GM19193 (cell line): ENCODE results near the gene CKM.

Experiments used
- POLR2A ChIP-seq: IDR thresholded peaks from 4 replicates; pipeline ENCODE4 v1.6.1; 2011; ENCODE audit not compliant: insufficient read depth, insufficient read length; ENCODE audit errors: extremely low read depth

Gene CKM

DNA sequence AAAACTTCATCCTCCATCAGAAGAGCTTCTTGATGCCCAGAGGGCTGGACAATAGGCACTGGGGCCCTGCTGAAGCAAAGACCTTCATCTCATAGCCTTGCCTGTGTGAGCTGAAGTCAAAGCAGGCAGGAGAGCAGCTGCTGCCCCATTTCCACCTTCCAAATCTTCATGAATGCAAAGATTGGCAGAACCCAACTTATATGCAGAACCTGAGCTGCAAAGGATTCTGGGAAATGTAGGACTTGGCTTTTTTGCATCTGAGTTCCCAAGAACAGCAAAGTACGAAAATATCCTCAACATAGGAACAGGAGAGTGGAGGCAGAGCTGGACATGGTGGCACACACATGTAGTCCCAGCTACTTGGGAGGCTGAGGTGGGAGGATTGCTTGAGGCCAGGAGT lies 30.8 kb downstream of the CKM start:
- TF ChIP-seq POLR2A: no peak

DNA sequence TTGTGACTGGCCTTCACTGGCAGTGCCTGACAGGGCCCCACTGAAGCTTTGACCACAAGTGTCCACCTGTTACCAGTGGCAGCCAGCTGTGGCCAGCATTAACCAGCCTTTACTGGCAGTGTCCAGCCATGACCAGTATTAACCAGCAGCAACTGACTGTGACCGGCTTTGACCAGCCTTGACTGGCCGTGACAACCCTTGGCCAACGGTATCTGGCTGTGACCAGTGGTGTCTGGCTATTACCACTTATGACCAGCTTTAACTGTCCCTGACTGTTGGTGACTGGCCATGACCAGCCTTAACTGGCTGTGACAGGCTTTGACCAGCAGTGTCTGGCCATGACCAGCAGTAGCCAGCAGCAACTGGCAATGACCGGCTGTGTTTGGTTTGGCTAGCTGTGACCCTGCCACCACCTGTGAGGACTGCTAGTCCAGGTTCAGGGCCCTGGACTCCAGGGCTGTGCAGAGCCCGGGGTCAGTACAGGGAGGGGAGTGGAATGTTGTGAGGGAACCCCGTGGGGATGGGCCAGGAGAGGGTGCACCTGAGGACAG lies 32.2 kb downstream of the CKM start:
- no peak for TF ChIP-seq POLR2A

DNA sequence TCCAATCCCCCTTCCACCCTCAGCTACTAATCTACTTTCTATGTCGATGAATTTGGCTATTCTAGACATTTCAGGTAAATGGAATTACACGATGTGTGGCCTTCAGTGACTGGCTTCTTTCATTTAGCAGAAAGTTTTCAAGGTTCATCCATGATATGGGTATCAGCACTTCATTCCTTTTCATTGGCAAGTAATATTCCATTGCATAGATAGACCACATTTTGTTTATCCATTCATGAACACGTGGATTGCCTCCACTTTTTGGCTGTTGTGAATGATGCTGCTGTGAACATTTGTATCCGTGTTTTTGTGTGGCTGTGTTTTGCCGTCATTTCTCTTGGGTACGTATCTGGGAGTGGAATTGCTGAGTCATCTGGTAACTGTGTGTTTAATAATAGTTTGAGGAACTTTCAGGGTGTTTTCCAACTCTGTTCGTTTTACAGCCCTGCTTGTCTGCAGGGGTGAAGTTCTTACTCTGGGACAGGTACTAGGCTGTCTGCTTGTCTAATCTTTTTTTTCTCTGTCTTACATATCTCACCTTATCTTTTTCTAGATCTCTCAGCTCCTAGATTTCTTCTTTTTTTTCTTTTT lies 39.1 kb downstream of the CKM start:
- no peak for TF ChIP-seq POLR2A

DNA sequence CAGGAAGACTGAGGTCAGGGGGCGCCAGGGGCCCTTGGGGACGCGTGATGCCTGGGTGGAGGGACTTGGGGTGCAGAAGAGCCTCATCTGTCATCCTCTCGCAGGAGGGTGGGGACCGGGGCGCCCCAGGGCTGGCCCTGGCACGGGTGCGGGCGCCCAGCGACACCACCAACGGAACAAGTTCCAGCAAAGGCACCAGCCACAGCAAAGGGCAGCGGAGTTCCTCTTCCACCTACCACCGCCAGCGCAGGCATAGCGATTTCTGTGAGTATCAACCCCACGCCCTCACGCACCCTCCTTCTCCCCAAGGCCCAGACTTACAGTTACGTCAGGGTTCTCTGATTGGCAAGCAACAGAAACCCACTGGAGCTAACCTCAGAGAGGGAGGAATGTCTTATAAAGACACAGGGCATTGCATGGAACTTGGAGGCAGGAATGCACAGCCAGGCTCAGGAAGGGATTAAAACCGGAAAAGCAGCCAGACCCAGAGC lies 42.2 kb downstream of the CKM start:
- TF ChIP-seq POLR2A: no peak

DNA sequence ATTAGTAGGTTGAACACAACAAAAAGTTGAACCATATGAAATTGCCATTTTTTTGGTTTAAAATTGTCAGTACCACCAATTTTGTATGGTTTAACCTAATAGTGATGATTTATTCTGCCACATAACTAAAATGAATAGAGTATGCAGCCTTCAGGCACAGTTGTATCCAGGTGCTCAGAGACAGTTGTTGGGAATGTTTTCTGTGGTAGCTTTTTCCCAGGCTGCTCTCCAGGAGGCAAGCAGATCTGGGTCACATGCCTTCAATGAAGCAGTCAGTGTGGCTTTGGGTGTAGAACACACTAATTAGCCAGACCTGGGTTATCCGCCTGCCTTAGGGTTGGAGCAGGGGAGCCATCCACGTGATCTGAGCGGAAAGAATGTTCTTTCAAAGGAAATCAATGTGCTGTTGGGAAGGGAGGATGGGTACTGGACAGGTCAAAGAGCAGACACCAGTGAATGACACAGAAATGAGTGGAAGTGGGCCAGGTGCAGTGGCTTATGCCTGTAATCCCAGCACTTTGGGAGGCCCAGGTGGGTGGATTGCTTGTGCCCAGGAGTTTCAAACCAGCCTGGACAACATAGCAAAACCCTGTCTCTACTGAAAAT lies 43.0 kb downstream of the CKM start:
- no peak for TF ChIP-seq POLR2A

DNA sequence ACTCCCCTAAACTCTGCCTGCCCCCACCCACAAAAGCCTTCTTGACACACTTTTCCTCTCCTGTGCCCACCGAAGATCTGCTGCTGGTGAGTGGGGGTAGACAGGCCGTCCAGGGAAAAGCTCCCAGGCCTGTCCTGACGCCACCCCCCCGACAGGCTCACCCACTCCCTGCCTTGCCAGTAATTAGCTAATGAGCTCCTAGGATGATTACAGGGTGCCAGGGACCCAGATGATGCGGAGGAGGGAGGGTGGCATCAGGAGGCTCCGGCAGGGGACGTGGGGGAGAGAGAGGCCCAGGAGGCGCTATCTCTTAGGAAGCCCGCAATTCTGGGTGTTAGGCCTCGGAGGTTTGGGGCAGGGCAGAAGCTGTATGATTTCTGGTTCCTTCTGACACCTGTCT lies 44.6 kb downstream of the CKM start:
- TF ChIP-seq POLR2A: no peak

DNA sequence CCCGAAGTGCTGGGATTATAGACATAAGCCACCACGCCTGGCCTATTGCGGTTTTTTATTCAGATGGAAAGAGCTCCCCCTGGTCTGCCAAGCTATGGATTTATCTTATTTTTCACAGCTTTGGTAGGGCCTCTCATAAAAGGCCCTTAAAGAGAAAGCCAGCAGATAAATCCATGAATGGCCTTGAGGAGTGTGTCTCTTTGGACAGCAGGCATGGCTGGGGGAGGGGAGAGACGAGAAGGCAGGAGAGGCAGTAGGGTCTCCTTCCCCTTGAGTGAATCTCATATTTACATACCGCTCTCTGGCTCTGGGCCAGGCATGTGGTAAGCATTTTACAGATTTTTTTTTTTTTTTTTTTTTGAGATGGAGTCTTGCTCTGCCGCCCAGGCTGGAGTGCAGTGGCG lies 46.4 kb downstream of the CKM start:
- no peak for TF ChIP-seq POLR2A

DNA sequence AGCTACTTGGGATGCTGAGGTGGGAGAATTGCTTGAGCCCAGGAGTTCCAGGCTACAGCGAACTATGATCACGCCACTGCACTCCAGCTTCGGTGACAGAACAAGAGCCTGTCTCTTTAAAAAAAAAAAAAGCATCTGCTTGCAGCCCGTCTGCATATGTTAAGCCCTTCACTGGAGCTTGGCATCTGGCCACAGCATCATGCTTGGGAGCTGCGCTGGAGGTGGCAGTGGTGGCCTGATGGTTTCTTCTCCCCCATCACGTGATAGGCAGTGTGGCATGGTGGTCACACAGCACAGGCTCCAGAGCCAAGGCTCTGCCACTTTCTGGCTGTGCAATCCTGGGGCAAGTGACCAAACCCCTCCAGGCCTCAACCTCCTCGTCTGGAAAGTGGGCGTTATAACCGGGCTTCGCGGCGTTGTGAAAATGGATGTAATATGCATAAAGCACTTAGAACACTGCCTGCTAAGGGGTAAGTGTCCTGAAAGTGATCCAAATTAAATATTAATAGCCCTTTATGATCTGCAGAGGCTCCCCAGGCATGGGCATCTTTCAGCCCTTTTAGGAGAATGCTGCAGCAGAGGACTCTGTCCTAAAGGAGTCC lies 47.2 kb downstream of the CKM start:
- TF ChIP-seq POLR2A: no peak

DNA sequence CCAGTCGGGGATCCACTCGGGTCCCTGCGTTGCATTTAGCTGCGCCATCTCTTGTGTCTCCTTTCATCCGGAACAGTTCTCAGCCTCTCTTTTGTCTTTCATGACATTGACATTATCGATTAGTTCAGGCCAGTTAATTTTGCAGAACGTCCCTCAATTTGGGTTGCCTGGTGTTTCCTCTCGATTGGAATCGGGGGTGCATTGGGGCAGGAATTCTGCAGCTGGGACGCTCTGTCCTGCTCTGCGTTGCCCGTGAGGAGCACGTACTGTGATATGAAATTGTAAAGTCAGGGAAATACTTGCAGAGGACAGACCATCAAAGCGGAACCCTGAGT lies 49.2 kb downstream of the CKM start:
- no peak for TF ChIP-seq POLR2A

DNA sequence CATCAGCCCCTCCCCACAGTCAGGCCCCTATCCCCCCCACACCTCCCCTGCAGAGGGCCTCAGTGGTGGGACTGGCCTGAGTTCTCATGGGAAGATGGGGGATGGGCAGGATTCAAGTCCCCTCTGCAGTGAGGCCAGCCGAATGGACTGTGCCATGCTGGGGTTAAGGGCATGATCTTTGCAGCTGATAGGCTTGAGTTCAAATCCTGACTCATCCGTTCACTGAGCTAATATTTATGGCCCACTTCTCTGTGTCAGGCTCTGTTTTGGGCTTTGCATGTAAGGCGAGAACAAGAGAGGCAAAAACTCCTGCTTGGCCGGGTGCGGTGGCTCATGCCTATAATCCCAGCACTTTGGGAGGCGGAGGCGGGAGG lies 51.0 kb downstream of the CKM start:
- TF ChIP-seq POLR2A: no peak

DNA sequence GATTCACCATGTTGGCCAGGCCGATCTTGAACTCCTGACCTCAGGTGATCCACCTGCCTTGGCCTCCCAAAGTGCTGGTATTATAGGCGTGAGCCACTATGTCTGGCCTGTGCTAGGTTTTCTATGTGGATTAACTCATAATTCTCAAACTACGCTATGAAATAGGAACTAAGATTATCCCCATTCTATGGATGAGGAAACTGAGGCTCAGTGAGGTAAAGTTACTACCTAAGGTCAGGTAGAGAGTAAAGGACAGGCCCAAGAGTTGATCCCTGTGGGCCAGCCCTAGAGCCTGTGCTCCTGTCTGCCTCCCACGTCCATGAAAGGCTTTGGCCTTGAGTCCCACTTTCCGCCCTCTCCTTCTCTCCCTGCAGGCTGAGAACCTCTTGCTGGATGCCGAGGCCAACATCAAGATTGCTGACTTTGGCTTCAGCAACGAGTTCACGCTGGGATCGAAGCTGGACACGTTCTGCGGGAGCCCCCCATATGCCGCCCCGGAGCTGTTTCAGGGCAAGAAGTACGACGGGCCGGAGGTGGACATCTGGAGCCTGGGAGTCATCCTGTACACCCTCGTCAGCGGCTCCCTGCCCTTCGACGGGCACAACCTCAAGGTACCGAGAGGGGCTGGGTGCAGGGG lies 51.5 kb downstream of the CKM start:
- no peak for TF ChIP-seq POLR2A

DNA sequence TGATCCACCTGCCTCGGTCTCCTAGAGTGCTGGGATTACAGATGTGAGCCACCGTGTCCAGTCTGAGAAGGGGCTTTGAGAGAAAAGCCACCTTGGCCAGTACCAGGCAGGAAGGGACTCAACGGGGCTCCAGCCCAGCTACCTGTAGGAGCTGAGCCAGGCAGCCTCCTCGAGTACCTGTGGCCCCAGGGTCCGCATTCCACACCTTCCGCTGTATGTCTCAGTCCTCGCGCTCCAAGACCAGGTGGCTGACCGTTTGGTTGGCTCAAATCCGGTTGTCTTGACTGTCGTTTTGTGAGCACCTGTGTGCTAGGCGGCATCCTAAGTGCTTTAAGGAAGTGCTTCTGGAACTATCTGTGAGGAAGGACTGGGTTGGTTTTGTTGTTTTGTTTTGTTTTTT lies 55.4 kb downstream of the CKM start:
- no peak for TF ChIP-seq POLR2A

DNA sequence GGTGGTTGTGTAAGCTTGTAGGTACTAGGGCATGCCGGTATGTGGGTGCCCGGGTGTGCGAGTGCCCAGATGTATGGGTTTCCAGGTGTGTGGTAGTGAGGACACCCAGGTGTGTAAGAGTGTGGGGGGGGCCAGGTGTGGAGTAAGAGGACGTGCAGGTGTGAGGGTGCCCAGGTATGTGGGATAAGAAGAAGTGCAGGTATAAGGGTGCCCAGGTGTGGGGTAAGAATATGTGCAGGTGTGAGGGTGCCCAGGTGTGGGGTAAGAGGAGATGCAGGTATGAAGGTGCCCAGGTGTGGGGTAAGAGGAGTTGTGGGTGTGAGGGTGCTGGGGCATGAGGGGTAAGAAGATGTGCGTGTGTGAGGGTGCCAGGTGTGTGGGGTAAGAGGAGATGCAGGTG lies 57.3 kb downstream of the CKM start:
- no peak for TF ChIP-seq POLR2A

DNA sequence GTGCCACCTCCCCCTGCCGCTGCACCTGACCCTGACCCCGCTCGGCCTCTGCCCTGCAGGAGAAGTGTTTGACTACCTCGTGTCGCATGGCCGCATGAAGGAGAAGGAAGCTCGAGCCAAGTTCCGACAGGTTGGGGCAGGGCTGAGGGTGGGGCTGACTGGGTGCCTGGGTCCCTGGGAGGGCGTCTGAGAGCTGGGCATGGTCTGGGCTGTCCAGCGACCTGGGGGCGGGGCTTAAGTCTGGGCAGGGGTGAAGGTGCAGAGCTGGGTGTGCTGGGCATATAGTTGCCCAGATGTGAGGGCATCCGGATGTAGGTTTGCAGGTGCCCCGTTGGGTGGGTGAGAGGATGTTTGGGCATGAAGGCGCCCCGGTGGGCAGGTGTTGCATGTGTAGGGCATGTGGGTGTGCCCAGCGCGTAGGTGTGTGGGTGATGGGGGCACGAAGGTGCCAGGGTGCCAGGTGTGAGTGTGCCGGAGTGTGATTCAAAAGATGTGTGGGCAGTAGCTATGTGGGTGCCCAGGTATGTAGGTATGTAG lies 57.8 kb downstream of the CKM start:
- no peak for TF ChIP-seq POLR2A

DNA sequence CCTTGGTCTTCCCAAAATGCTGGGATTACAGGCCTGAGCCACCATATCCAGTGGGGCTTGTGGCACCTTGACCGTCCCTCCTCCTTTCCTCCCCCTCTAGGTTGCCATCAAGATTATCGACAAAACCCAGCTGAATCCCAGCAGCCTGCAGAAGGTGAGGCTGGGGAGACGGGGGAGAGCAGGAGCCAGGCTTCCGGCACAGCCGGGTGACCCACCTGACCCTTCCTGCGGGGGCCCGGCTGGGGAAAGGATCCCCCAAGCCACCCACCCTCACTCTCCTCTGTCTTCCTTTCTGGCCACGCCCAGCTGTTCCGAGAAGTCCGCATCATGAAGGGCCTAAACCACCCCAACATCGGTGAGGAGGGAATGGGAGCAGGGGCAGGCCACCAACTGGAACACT lies 59.7 kb downstream of the CKM start:
- TF ChIP-seq POLR2A: no peak
